Islet of Langerhans (tissue), 1 donor: Measurements from ENCODE around the gene SH3BP4.

Experiments
- FAIRE-seq: peaks from one replicate; lab custom pipeline; 2011; peaks lifted over from hg19 to GRCh38; lab: Jason Lieb, UNC

Gene SH3BP4

DNA sequence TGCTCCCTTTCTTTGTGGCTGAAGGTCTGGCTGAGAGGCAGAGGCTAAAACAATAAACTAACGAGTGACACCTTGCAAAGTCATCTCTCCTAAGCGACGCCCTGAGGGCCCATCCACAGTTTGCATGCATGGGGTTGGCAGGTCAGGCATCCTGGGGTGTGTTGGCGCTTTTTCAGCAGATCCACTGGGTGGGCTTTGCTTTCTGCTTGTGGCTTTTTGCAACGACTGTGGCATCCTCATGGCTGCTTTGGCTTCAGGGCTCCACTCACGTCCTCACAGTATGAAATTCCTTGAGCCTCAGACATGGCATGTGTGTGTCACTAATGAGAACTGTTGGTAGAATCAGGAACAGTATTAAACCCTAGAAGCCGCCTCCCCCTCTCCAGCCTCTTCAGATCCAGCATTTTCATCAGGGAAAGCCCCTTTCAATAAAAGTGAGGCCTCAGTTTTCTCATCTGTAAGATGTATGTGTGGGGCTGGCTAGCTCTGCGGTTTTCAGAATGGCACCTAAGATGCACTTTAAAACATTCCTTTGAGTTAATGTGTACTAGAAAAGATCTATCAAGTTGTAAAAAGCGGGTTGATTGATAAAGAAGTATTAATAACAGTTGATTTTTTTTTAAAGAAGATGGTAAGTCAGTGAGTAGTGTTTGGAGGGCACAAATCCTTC, 72.5 kb downstream of the SH3BP4 start:
- FAIRE-seq = no peak

DNA sequence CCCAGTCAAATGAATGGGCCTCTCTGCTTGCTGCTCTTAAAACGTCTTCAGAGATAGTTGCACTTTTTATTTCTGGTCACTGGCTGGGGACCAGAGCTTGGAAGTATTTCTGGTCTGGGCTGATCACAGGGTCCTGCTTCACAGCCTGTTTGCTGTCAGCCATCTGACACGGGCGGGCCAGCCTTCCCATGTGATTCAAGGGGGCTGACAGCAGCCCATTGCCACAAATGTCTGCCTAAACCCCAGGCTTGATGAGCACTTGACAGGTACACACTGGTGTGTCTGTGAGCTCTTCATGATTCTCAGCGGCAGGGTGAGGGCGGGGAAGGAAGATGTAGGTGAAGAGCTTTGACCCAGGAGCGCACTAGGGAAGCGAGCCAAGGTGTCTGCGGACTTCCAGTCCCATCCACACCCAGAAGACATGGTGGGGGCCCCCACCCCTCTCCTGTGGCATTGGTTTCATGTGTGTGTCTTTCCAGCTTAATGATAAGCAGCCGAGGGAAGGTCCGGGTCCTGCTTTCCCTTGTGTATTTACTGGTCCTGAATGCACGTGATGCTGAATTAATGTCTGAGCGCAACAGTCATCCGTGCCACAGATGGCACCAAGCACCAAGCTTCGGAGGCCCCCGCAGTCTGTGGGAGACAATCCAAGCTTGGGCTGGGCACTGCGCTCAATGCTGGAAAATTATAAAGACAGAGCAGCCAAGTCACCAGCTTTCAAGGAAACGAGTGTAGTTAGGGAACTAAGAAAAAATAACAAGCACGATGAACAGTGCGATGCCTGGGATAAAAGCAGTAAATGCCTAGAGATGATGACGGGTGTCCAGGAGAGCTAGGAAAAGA, 73.3 kb downstream of the SH3BP4 start:
- no peak for FAIRE-seq

DNA sequence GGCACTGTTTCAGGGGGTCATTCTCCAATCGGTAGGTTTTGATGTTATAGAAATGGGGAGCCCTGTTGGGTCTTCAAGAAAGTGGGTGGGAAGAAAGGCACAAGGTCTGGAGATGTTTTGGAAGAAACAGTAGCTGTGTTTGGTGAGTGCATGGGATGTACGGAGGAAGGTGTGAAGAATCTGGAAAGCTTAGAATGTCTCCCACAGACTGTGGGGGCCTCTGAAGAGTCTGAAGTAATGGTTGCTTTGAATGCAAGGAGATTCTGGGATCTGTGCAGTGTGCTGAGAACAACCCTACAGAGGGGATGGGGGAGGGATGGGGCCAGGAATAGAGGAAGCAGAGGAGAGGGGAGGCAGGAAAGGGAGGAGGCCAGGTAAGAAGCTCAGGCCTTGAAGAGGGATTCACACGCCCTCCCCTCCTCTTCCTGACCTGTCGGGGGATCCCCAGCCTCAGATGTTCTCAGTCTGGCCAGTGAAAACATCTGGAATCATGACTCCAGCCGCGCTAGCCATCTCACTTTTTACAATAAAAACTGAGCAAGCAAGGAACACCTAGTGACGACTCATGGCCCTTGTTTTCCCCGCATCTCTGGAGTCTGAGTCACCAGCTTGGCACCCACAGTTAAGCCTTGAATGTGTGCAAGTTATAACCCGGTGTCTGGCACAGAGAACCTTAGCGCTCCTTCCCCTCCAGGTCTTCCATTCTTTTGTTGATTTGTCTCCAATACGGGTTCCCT, 74.2 kb downstream of the SH3BP4 start:
- FAIRE-seq = no peak

DNA sequence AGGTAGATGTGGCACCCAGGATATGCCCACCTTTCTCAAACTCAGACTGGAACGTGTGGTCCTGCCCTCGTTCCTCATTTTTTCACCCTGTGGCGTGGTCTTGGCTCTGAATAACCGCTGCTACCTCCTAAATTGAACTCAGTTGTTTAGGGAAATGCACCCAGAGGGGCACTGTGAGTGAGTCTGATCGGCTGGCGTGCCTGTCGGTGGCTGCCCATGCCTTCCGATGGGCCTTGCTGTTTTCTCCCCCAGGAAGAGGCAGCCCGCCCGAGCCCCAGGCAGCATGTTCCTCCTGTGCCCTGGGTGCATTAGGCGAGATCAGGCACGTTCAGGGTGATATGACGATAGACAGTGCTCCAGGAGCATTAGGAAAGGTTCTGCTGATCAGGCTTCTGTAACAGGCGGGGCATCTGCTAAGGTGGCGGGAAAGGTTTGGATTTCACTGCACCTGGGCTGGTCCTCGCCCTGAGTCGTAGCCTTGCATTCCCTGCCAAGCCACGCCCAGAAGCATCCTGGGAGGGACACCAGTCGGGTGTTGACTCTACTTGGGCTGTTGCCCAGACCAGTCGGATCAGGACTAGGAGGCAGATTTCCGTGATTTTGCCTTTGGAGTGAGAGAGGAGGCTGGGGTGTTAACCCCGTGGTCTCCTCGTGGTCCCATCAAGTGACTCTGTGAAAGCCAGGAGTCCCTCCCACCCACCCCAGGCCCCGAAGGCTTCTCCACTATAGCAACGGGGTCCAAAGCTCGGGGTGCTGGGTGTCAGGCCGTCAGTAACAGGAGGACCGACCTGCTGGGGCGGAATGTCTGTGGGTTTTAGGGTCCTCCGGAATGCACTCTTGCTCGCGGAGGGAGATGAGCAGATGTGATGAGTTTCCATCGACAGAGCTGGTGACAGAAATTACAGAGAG, 75.1 kb downstream of the SH3BP4 start:
- no peak for FAIRE-seq

DNA sequence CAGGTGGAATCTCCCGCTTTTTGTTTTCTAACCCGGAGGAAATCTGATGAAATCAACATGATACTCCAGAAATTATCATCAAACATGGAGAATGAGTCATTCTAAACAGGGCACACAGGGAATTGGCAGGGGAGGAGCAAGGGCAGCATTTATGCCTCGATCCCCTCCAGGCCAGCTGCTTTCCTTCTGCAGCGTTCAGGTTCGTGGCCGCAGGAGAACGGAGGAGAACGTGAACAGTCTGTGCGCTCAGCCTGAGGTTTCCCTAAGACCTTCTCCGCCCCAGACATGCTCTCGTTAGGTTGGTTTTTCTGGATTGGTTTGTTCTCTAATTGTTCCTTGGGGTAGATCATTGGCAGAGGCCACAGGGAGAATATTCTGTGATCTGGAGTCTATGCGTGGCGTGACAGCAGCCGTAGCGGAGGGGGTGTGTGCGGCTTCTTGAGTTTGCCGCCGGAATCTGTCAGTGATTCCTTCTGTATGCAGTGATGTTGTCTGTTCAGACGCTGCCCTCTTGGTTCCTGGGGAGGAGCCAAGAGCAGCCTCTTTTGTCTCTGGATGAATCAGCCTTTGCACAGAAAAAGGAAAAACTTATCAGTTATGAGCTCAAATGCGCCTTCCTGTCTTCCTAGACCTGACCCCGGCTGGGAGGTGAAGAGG, 75.9 kb downstream of the SH3BP4 start:
- no peak for FAIRE-seq

DNA sequence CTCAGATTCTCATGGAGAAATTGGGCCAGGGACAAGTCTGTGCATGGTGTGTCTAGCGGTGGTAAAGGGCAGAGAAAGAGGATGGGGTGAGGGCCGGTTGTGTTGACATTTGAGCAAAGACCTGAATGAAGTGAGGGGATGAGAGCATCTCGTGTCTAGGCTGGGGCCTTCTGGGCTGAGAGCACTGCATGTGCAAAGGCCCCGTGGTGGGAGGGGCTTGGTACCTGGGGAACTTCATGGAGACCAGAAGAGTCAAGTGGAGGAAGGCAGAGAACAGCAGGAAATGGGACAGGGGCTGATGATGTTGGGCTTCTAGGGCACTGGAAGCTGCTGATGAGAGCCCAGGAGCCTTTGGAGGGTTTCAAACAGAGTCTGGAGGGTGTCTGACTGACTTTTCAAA, 76.8 kb downstream of the SH3BP4 start:
- no peak for FAIRE-seq

DNA sequence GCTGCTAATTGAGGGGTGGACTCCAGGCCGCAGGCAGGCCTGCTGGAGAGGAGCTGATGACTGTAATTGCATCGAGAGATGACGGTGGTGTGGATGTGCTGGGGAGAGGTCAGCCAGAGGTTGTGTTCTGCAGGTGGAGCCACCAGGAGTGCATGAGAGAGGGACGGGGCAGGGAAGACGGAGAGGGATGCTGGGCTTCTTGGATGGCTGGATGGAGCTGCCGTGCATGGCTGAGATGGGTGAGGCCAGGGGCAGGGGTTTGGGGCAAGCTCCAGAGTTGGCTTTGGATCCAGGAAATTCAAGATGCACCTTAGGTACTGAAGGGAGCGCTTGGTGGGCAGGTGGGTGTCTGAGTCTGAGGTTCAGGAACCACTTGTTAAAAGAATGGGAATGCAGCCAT, 77.2 kb downstream of the SH3BP4 start:
- FAIRE-seq = no peak

DNA sequence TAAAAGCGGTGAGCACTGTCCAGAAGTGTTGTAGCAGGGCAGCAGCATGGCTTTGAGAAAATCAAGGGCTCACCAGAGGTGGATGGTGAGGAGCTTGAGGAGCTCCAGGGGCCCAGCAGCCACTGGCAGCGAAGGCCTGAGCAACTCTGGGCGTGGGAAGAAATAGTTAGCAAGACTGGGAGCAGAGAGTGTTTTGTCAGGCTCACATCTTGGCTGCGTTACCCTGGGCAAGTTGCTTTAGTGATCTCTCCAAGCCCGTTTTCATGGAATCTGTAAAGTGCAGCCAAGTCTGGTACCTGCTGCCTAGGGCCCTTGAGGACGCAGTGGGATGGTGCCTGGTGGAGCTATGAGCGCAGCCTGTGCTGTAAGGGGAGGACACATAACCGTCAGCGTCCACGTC, 78.3 kb downstream of the SH3BP4 start:
- no peak for FAIRE-seq

DNA sequence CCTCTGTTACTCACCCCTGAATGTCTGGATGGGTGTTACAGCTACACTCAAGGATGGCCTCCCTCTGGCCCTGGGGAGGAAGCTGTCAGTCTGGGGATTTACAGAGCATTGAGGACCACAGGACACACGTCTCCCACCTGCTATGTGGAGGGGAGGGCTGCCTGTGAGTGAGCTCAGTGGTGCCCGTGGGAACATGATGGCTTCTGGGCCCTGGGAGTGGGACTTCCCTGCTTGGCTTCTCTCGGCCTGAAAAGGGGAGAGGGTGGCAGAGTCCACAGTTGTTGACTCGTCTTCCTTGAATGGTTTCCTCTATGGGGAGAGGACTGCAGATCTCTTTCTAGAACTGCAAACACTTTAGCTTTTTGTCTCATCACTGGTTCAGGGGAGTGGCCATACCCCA, 79.1 kb downstream of the SH3BP4 start:
- no peak for FAIRE-seq

DNA sequence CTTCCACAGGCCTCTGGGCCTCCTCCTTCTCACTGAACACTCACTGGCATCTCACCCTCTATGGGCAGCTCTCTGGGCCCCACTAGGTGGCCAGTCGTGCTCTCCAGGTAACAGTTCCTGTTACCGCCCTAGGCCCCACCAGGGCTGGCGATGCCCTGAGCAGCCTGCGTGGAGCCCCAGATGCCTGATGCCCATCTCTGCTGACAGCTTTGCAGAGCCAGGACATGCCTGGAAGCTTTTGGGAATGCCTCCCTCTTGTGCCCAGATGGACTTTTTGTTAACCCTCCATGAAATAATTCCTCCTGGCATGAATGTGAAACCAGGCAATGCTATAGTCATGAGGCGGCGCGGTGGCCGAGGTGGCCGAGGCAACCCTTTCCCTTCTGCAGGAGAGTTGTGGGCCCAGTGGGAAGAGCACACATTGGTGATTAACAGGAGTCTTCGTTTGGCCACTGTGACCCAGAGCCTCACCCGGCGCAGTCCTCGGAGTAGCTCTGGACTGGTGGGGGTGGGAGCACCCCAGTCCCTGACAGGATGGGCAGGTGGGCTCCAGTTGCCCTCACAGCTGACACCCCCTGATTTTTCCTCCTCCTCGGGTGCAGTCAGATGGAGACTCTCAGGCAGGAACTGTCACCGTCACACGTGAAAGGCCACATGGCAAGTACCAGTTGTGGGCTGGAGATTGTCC, 80.0 kb downstream of the SH3BP4 start:
- FAIRE-seq = no peak

DNA sequence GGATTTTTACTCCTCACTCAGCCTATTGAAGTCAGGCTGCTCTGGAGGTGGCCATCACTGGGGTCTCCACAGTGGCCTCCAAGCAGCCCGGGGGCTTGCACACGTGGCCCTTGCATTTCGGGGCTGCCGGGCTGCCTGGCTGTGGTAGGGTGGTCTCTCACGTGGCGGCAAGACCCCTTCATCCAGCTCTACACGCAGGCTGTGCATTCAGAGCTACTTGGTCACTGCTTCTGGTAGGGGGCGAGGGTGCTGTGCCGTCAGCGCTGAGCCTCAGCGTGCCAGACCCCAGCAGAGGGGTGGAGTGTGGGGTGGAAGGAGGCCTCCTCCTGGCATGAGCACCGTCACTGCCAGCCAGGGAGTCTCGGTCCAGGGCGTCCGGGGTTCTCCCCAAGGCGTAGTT, 80.6 kb downstream of the SH3BP4 start:
- FAIRE-seq = no peak

DNA sequence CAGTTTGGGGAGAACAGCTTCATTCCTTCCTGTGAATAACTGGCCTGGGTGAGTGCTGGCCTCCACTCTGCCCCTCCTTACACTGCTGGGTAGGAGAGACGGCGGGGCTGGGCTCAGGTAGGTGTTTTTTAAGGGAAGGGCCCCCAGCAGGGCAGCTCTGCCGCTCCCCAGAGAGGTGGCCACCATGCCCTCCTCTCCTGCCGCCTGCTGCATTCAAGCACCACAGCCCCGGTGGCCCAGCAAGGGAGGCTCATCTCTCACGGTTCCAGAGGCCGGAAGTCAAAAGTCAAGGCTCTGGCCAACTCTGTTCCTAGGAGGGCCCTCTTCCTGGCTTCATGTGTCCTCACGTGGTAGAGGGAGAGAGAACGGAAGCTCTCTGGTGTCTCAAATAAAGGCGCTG, 81.1 kb downstream of the SH3BP4 start:
- no peak for FAIRE-seq

DNA sequence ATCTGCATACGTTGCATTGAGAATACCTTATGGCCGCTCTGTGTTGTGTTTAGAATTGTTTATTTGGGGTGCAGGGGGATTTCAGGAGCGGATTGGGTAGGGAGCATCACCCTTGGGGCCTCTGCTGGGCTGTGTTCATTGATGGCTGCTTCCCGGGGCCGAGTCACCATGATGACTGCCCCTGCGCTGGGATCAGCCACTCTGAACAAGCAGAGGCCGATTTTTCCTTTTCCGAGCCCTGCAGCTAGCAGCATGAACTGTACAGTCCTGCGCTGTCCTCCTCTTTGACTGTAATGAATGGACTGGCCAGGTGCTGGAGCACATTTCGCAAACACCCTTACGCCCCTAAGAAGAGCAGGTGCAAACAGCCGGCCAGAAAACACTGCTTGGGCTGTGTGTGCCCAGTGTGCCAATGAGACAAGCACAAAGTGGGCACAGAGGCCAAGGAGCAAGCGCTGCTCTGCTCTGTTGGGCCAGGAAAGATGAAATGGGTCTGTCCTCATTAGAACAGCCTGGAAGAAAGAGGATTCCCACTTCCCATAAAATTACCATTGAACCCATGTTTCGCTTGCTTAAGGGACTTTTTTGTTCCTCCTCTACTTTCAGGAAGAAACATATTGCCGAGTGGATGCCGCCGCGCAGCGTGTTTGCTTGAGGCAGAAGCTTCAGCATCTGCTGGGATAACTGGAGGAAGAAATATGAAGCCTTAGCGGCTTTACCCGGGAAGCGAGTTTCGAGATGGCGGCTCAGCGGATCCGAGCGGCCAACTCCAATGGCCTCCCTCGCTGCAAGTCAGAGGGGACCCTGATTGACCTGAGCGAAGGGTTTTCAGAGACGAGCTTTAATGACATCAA, 82.7 kb downstream of the SH3BP4 start:
- no peak for FAIRE-seq

DNA sequence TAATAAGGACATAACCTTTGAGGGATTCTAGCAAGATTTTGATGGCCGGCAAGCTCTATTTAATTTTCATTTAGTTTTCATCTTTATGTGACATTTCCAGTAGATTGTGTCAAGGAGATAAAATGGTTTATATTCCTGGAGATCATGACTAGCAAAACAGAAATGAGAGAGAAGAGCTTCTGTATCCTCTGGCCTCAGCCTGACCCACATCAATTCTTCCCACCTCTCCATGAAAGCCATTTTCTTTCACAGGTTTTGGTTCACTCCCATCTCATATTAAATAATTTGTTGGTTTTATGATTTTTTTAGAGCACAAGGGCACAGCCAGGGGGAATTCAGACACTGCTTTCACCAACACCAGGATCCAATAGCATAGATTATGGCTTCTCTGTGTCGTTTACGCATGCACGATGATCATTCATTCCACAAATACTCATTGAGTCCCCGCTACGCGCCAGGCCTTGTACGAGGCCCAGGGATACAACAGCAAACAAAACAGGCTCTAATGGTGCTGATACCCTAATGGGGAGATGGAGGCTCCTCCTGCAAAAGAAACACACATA, 85.9 kb downstream of the SH3BP4 start:
- no peak for FAIRE-seq

DNA sequence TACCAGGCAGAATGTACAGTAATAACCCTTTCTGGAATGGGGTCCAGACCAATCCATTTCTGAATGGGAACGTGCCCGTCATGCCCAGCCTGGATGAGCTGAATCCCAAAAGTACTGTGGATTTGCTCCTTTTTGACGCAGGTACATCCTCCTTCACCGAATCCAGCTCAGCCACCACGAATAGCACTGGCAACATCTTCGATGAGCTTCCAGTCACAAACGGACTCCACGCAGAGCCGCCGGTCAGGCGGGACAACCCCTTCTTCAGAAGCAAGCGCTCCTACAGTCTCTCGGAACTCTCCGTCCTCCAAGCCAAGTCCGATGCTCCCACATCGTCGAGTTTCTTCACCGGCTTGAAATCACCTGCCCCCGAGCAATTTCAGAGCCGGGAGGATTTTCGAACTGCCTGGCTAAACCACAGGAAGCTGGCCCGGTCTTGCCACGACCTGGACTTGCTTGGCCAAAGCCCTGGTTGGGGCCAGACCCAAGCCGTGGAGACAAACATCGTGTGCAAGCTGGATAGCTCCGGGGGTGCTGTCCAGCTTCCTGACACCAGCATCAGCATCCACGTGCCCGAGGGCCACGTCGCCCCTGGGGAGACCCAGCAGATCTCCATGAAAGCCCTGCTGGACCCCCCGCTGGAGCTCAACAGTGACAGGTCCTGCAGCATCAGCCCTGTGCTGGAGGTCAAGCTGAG, 89.6 kb downstream of the SH3BP4 start:
- no peak for FAIRE-seq

DNA sequence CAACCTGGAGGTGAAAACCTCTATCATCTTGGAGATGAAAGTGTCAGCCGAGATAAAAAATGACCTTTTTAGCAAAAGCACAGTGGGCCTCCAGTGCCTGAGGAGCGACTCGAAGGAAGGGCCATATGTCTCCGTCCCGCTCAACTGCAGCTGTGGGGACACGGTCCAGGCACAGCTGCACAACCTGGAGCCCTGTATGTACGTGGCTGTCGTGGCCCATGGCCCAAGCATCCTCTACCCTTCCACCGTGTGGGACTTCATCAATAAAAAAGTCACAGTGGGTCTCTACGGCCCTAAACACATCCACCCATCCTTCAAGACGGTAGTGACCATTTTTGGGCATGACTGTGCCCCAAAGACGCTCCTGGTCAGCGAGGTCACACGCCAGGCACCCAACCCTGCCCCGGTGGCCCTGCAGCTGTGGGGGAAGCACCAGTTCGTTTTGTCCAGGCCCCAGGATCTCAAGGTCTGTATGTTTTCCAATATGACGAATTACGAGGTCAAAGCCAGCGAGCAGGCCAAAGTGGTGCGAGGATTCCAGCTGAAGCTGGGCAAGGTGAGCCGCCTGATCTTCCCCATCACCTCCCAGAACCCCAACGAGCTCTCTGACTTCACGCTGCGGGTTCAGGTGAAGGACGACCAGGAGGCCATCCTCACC, 90.2 kb downstream of the SH3BP4 start:
- FAIRE-seq = no peak

DNA sequence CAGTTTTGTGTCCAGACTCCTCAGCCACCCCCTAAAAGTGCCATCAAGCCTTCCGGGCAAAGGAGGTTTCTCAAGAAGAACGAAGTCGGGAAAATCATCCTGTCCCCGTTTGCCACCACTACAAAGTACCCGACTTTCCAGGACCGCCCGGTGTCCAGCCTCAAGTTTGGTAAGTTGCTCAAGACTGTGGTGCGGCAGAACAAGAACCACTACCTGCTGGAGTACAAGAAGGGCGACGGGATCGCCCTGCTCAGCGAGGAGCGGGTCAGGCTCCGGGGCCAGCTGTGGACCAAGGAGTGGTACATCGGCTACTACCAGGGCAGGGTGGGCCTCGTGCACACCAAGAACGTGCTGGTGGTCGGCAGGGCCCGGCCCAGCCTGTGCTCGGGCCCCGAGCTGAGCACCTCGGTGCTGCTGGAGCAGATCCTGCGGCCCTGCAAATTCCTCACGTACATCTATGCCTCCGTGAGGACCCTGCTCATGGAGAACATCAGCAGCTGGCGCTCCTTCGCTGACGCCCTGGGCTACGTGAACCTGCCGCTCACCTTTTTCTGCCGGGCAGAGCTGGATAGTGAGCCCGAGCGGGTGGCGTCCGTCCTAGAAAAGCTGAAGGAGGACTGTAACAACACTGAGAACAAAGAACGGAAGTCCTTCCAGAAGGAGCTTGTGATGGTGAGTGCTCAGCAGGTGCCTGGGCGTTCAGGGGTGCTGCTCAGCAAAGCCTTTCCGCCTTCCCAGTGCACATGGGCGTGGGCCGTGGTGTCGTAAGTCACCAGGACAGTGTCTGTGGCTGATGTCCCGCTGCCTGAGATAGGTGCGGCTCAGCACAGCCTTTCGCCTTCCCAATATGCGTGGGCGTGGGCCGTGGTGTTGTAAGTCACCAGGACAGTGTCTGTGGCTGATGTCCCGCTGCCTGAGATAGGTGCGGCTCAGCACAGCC, 91.0 kb downstream of the SH3BP4 start:
- FAIRE-seq = no peak
